HK-2 (cell line): ENCODE measurements around the gene POLR2E.

ENCODE experiments used
- DNase-seq: peaks from one replicate; pipeline ENCODE4 v3.0.0-alpha.2; 2018; ENCODE audit not compliant: unreplicated experiment

POLR2E gene

DNA sequence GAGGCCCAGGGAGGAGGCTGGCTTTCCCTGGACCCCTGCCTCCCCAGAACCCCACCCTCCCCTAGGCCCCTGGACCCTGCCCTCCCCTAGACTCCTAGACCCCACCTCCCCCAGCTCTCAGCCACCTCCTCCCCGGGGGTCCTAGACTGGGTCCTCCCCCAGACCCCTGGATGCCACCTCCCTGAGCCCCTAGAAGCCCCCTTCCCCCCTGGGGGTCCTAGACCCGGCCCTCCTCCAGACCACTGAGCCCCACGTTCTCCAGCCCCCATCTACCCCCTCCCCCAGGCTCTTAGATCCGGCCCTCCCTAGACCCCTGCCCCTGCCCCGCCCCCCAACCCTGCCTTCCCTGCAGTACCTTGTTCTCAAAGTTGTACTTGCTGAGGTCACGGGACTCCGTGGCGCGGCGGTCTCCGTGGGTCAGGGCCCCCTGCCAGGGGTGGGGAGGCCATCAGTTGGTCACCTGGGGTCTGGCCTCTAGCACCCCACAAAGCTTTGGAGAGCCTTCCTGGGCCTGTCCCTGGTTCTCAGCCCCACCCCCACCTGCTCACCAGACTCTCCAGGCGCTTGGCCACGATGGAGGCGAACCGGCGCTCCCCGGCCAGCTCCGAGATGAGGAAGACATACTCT is 16.6 kb upstream of the POLR2E start:
- DNase-seq, result no peak

DNA sequence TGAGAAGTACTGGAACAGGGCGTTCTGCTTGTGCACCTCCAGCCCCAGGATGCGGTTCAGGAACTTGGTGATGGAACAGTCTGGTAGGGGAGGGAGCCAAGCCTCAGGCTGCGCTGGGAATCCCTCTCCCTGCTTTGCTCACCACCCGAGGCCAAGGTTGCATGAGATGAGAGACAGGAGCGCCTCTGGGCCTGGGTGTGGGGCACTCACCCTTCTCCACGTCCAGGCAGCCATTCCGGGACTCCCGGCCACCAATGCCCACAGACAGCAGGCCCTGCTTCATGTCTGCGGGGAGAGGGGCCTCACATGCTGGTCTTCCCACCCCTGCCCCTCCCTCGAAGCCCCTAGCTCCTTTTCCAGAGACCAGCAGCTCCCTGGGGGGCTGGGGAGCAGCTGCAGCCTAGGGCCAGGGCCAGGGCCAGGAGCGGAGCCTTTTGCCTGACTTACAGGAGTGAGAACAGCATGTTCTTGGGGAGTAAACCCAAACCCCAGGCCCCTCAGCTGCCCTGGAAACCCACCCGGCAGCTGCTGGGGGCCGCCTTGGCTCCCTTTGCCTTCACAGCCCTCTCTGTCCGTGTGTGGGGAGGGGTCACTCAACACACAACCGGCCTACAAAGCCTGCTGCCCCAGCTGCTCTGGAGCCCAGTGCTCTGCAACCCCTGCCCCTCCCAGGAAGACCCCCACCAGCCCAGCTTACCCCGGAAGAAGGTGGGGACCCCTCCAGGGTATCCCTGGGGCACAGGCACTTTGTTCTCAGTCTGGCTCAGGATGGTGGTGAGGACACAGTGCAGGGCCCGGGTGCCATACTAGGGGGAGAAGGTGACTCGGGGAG is 15.8 kb upstream of the POLR2E start:
- DNase-seq, result no peak

DNA sequence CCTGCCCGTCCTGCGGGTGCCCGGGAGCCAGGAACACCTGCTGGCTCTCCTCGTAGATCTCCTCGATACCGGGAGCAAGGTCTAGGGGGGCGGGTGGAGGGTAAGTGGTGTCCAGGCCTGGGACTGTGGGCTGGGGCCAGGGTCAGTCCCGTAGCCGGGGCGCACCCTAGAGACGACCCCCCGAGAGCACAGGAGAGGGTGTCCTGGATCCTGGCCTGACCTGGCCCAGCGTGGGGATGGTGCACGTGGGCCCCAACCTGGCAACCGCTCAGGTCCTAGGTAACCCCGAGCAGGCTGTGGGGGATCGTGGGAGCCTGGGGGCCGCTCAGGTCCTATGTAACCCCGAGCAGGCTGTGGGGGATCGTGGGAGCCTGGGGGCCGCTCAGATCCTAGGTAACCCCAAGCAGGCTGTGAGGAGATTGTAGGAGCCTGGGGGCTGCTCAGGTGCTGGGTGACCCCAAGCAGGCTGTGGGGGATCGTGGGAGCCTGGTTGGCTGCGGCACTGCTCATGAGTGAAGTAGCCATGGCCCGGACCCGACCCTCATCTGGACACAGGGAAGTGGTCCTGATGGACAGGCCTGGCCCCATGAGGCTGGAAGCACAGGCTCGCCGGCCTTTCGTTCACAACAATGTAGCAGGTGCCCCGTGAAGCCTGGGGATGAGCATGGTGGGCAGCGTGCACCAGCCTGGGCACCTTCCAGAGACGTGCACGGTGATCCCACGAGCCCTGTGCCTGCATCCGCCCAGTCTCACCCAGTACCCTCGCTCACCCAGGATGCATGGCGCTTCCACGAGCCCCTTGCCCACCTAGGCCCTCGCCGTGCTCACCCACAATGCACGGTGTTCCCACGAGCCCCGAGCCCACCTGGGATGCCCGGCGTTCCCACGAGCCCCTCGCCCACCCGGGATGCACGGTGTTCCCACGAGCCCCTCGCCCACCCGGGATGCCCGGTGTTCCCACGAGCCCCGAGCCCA is 14.8 kb upstream of the POLR2E start:
- DNase-seq, result no peak

DNA sequence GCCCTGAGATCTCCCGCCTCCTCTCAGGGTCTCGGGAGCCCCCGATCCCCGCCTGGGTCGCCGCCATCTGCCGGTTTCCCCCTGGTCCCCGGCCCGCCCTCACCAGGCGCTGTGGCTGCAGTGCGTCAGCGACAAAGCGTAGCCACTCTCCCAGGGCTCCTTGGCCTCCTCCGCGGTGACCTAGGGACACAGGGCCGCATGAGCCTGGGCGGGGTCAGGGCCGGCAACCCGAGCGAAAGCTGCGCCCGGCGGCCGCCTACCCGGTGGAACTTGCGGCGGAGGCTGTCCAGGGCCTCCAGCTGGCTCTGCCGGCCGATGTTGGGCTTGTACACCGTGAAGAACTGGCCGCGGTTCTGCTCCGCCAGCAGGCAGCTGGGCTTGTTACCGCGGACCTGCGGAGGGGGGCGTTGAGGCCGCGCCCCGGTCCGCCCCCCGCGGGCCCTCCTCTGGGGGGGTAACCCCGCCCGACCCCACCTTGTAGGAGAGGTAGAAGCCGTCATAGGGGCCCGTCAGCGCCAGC is 13.9 kb upstream of the POLR2E start:
- no peak for DNase-seq

DNA sequence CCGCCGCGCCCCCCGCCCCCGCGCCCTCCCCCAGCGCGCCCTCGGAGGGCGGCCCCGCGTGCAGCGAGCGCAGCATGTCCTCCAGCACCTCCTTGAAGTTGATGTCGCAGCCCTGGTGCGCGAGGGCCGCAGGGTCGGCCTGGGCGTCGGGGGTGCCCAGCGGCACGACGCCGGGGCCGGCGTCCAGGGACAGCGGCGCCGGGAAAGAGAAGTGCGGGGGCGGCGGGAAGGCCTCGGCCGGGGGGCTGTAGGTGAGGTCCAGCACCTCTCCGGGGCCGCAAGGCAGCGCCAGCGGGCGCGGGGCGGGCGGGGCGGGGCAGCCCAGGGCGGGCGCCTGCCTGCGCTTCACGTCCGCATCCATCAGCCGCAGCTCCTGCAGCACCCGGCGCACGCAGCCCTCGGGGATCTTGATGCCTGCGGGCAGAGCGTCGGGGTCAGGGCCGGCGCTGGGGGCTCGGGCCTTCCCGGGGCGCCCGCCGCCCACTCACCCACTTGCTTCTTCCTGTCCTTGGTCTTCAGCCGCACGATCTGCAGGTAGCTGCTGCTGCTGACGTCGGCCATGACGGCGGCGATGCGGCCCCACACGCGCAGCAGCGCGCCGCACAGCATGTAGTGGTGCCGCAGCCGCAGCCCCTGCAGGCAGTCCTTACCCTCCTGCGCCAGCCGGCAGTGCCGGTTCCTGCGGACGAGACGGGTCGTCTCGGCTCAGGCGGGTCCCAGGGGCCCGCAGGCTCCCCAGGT is 13.3 kb upstream of the POLR2E start:
- DNase-seq, result no peak

DNA sequence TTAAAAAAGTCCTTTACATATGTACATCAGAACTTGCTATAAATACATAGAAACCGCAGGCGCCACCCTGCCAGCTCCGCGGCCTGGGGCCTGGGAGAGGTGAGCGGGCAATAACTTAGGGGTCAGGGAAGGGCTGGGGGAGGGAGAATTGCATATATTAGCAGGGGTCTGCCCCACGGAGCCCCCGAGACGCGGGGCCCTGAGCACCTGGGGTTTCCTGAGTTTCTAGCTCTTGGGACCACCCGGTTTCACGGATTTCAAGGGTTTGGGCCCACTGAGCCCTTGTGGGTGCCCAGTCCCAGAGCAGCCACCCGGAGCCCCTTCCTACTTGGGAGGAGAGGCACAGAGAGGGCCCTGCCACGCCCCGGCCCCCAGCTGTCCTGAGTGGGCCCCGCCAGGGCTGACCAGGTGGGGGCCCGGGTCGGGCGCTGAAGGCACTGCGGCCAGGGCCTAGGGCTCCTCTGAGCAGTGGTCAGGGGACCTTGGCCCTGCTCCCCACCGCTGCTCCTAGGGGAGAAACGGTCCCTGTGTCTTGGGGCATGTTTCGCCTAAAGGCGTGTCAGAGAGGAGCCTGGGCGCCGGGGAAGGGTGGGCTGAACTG is 12.6 kb upstream of the POLR2E start:
- no peak for DNase-seq

DNA sequence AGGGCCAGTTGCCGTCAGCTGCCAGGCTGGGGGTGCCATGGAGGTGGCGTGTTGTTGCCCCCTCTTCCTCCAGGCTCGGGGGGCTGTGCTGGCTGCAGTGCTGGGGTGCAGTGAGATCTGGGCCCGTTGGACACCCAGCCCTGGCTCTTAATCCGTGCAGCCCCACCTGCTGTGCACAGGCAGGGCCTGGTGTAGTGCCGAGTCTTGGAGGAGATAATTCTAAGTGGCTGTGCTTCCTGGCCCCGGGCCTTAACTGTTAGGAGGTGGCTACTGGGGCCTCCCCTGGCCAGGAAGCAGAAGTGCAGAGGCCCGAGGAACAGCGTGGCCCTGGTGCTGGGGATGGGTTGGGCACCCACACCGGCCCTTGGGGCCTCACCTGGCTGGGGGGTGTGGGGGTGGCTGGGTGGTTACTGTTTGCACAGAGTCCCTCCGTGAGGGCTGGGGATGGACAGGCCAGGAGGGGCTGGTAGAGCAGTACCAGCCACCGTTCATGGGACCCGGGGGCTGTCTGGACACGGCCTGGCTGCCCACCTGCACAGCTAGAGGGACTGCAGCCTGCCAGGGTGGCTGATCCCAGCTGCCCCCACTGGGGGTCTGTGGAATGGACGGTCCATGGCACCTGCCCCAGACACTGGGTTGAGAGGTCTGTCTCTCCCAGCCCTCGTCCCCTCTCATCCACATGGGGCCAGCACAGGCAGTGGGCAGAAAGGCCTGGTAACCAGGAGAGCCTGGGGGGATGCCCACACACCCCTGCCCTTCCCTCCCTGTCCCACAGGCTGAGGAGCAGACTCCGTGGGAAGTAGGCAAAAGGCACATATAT is 11.9 kb upstream of the POLR2E start:
- peak; percentile 70 for DNase-seq

DNA sequence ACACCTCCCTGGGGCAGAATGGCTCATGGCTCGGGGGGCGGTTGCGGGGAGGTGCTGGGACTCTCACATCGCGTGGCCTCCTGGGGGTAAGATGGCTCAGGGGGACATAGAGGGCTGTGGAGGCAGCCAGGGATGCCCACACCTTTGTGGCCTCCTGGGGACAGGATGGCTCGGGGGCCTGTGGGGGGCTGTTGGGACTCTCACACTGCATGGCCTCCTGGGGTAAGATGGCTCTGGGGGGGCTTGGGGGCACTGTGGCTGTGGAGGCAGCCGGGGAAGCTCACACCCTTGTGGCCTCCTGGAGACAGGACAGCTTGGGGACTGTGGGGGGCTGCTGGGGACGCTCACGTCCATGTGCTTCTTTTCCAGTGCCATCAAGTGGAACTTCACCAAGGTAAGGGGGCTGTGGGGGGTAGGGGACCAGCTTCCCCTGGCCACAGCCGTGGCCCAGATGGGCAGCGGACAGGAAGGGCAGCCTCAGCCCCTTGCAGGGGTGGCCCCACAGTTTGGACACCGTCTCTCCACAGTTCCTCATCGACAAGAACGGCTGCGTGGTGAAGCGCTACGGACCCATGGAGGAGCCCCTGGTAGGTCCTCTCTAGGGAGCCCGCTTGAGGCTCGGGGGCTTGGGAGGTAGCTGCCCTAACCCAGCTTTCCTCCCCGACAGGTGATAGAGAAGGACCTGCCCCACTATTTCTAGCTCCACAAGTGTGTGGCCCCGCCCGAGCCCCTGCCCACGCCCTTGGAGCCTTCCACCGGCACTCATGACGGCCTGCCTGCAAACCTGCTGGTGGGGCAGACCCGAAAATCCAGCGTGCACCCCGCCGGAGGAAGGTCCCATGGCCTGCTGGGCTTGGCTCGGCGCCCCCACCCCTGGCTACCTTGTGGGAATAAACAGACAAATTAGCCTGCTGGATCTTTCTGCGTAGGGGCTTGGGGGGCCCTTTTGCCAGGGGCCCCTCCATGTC is 11.0 kb upstream of the POLR2E start:
- no peak for DNase-seq

DNA sequence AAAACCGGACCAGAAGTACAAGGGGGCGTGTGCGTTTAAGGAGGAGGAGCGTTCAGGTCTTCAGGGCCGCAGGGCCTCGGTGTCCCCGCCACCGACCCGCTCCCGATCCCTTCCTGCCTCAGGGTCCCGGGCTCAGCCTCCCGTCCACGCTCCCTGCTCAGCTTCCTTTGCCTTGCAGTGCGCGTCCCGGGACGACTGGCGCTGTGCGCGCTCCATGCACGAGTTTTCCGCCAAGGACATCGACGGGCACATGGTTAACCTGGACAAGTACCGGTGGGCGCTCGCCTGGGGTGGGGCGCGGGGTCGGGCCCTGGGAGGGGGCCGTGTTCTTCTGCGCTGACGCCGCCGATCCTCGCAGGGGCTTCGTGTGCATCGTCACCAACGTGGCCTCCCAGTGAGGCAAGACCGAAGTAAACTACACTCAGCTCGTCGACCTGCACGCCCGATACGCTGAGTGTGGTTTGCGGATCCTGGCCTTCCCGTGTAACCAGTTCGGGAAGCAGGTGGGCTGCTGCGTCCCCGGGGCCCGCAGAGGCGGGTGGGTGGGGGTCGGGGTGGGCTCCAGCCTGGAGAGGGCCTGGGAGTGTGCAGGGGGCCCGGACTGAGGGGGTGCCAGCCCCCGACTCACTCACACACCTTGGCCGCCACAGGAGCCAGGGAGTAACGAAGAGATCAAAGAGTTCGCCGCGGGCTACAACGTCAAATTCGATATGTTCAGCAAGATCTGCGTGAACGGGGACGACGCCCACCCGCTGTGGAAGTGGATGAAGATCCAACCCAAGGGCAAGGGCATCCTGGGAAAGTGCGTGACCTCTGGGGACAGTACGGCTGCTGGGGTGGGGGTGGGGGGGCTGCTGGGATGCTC is 10.1 kb upstream of the POLR2E start:
- no peak for DNase-seq

DNA sequence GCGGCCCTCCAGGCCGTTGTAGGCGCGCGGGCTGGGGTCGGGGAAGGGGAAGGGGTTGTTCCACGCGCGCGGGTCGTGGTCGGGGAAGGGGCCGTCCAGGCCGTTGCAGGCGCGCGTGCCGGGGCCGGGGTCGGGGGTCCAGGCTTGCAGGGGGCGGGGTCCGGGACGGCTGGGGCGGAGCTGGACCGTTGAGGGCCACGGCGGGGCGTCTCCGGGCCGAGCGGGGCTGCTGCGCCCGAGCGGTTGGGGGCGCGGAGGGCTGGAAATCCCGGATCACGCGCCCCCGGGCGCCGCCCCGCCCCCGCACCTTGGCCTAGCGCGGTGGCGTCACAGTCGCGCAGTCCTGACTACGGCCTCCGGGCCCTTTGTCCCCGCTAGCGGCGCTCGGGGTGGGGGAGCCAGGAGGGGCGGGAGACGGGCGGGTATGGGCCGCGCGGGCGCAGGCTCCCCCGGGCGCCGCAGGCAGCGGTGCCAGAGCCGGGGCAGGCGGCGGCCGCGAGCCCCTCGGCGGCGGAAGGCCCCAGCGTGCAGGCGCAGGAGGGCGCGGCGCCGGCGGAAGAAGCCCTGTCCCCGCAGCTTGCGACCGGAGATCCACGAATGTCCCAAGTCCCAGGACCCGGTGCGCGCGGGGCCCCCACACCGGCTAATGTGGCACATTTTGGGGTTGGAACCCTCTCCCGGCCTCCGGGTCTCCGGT is 9.3 kb upstream of the POLR2E start:
- peak; percentile 81 for DNase-seq

DNA sequence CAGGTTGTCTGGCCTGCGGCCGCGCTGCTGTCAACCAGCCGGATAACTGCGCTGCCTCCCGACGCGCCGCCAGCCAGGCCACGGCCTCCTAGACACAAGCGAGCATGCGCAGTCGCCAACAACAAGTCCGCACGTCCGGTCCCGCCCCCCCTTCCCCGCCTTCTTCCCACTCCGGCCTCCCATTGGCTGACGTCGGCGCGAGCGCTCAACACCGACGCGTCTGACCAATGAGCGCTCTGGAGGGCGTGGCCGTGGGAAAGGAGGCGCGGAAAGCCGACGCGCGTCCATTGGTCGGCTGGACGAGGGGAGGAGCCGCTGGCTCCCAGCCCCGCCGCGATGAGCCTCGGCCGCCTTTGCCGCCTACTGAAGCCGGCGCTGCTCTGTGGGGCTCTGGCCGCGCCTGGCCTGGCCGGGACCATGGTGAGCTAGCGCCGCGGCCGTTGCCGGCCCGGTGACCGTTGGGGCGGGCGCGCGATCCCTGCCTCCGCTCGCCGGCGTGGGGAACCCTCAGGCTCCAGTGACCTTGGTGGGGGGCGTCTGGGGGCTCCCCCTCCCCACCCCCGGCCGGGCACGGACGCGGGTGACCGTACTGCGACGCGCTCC is 8.6 kb upstream of the POLR2E start, which contains the start of gene GPX4:
GPX4 (plus strand) TSS at position 287 of the 603 bp plus-strand sequence; CDS start at position 337, 50 bp downstream.
- DNase-seq, result peak; percentile 99

DNA sequence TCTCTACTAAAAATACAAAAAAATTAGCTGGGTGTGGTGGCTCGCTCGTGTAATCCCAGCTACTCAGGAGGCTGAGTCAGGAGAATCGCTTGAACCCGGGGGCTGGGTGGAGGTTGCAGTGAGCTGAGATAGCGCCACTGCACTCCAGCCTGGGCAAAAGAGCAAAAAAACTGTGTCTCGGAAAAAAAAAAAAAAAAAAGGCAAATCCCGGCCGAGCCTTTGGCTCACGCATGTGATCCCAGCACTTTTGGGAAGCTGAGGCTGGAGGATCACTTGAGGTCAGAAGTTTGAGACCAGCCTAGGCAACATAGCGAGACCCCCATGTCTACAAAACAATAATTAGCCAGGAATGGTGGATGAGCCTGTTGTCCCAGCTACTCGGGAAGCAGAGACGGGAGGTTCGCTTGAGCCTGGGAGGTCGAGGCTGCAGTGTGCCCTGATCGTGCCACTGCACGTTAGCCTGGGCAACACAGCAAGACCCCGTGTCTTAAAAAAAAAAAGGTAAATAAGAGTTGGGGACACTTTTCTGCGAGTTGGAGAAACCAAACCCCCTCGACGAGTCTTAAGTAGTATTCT is 8.0 kb upstream of the POLR2E start:
- DNase-seq, result peak; percentile 46

DNA sequence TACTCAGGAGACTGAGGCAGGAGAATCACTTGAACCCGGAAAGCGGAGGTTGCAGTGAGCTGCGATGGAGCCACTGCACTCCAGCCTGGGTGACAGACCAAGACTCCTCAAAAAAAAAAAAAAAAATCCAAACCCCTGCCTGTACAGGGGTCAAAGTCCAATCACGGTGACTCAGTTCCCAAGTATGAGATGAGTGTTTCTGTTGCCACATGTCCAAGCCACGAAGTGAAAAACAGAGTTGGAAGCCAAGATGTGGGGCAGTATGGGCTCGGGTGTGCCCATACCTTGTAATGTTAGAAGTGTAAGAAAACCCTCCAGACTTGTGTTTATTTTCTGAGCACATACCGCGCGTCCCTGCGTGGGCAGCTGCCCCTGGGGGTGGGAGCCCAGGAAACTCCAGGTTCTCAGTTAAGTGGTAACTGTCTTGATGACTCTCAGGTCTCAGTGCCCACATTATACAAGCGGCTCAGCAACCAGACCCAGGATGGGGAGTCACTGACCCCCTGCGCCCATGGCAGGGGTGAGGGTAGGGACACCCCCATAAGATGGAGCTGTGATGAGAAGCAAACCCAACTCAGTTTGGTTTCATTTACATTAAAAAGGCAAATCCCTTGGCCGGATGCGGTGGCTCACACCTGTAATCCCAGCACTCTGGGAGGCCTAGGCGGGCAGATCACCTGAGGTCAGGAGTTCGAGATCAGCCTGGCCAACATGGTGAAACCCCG is 7.4 kb upstream of the POLR2E start:
- DNase-seq, result peak; percentile 92

DNA sequence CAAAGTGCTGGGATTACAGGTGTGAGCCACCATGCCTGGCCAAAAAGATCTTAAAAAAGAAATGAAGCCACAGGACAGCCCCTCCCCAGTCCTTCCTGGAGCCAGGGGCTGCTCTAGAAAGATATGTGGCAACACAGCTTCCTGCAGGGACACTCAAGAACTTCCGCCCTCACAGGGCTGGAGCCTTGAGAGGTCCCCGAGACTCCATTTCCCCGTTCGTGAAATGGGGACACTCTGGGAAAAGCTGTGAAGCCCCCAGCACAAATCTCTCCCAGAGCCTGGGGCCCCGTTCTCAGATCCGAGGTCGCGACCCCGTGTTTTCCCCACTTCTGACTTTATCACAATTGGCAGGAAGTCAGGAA is 6.1 kb upstream of the POLR2E start:
- no peak for DNase-seq

DNA sequence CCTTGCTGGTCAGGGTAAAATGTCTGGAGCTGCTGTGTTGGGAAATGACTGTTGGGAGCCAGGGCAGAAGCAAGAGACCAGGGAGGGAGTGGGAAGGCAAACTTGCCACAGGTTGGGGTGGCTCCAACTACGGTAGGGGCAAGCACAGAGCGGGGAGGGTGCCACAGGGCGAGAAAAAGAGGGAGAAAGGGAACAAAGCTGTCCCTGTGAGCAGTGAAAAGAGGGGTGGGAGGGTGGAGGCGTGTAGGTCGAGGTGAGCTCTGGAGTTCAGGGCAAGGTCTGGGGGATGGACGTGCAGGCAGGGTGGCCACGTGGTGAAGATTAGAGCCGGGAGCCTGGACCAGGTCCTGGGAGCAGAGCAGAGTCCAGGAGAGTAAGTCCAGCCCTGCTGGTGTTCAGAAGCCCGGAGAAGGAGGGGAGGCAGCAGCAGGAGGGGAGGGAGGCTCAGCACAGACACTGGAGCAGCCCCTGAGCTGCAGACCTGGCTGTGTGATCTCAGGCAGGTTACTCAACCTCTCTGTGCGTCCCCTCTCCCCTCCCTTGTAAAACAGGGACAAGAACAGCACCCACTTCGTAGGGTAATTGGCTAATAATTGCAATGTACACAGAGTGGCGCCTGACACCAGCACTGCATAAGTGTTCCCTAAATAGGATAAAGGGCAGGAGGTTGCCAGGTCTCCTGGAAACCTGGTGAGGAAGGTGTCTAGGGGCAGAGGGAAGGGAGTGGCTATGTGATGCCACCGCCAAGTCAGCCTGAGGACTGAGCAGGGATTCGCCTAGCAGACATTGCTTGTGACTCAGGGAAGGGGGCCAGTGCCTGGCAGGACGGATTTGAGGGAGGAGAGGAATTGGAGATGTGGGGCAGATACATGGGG is 3.2 kb upstream of the POLR2E start:
- DNase-seq, result peak; percentile 62
